Colonic mucosa (tissue), 4 donors: Measurements from ENCODE around the gene TRIM42. TPM values are rescaled to one million over a fixed set of nuclear protein-coding genes. Genes with fewer than 3 reads are reported as not detected.
A peak's percentile ranks its signal among the peaks of the same experiment; 100 is the strongest.

ENCODE experiments used
- DNase-seq: peaks from one replicate; pipeline ENCODE4 v3.0.0-alpha.2; 2020
- H3K27ac ChIP-seq: fragments of 200-600 bp; one replicate; pipeline ENCODE4 v1.8.0; 2021
- H3K27me3 ChIP-seq: fragments of 200-600 bp; one replicate; pipeline ENCODE4 v1.8.0; 2021
- H3K36me3 ChIP-seq: fragments of 200-600 bp; one replicate; pipeline ENCODE4 v1.8.0; 2021
- H3K4me1 ChIP-seq: fragments of 200-600 bp; one replicate; pipeline ENCODE4 v1.8.0; 2021; ENCODE audit warnings: mild to moderate bottlenecking
- H3K4me3 ChIP-seq: fragments of 200-600 bp; one replicate; pipeline ENCODE4 v1.8.0; 2021
- H3K9ac ChIP-seq, 2 donors: one replicate each; pipeline ENCODE4 v1.7.0; 2013; ENCODE audit warnings: control low read depth in 2 of 2, low read depth in 2 of 2, low read length in 2 of 2
- H3K9me3 ChIP-seq: fragments of 200-600 bp; one replicate; pipeline ENCODE4 v1.8.0; 2021
- intact Hi-C: fragments of 100-400 bp; cut with DNase I; formaldehyde crosslinking; loops from one replicate; pipeline ENCODE4 v1.14.1; 2022
- total RNA-seq, 2 donors: library from RNA; stranded (reverse); fragmentation: NEBNext Ultra II Directional in 1 of 2; extraction: Animal tissue kit (Norgen Biotek cat#: 25700) in 1 of 2; gene quantifications; one replicate each; pipeline ENCODE4 v1.2.1, GENCODE V29; 2021
- TF ChIP-seq, protein P1 (sequence below): fragments of 200-600 bp; IDR thresholded peaks from one replicate; pipeline ENCODE4 v1.8.0; 2022; ENCODE audit warnings: antibody characterized with exemption, mild to moderate bottlenecking
- donor health status: healthy.
- donor health status: DM: no; HTN: no; CAD: no.
- donor health status: DM: no; HTN: no; CAD: no.

Gene TRIM42
- total RNA-seq, 2 donors from 2014 or later = not detected

DNA sequence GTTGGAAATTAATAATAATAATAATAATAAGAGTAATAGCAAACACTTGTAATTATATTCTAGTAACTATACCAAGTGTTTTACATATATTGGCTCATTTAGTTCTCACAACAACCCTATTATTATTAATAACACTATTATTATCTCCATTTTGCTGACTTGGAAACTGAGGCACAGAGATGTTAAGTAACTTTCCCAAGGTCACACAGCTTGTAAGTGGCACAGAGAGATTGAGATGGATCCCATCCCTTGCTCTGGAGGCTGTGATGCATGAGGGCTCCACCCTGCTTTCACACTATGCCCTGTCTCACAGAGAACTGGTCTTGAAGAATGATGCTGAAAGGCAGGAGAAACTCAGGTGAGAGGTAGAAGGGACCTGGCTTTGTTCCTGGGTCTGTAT is 31.9 kb downstream of the TRIM42 start:
- Histone ChIP-seq H3K27me3 (no peaks in the 10 kb centered on the region), H3K4me1 (no peaks in the 10 kb centered on the region), H3K4me3 (no peak overlapping the region), H3K27ac (no peak overlapping the region), H3K9ac (no peak overlapping the region), H3K9me3 (no peaks in the 10 kb centered on the region), H3K36me3 (no peaks in the 10 kb centered on the region)
- intact Hi-C loops = no loop called here
- TF ChIP-seq, protein P1, sequence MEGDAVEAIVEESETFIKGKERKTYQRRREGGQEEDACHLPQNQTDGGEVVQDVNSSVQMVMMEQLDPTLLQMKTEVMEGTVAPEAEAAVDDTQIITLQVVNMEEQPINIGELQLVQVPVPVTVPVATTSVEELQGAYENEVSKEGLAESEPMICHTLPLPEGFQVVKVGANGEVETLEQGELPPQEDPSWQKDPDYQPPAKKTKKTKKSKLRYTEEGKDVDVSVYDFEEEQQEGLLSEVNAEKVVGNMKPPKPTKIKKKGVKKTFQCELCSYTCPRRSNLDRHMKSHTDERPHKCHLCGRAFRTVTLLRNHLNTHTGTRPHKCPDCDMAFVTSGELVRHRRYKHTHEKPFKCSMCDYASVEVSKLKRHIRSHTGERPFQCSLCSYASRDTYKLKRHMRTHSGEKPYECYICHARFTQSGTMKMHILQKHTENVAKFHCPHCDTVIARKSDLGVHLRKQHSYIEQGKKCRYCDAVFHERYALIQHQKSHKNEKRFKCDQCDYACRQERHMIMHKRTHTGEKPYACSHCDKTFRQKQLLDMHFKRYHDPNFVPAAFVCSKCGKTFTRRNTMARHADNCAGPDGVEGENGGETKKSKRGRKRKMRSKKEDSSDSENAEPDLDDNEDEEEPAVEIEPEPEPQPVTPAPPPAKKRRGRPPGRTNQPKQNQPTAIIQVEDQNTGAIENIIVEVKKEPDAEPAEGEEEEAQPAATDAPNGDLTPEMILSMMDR = no peak
- no peak for DNase-seq

GRCh38 chr3:140710711-140711389 is 33.0 kb downstream of the TRIM42 start:
- TF ChIP-seq, protein P1 = no peak
- H3K9ac ChIP-seq = no peak overlapping the region

GRCh38 chr3:140711390-140712035 is 33.6 kb downstream of the TRIM42 start:
- Histone ChIP-seq H3K36me3 (no peaks in the 10 kb centered on the region), H3K4me1 (no peaks in the 10 kb centered on the region), H3K9me3 (no peaks in the 10 kb centered on the region), H3K9ac (no peak overlapping the region), H3K4me3 (no peak overlapping the region), H3K27ac (no peak overlapping the region), H3K27me3 (no peaks in the 10 kb centered on the region)
- no peak for DNase-seq
- TF ChIP-seq, protein P1 = no peak
- intact Hi-C loops = no loop called here

More at GRCh38 chr3:140710711-140711389, 33.0 kb downstream of the TRIM42 start:
- H3K4me1 ChIP-seq = no peaks in the 10 kb centered on the region
- no peaks in the 10 kb centered on the region for H3K9me3 ChIP-seq
- intact Hi-C loops = no loop called here
- no peak for DNase-seq
- H3K4me3 ChIP-seq = no peak overlapping the region
- H3K27me3 ChIP-seq = no peaks in the 10 kb centered on the region
- no peak overlapping the region for H3K27ac ChIP-seq
- no peaks in the 10 kb centered on the region for H3K36me3 ChIP-seq

DNA sequence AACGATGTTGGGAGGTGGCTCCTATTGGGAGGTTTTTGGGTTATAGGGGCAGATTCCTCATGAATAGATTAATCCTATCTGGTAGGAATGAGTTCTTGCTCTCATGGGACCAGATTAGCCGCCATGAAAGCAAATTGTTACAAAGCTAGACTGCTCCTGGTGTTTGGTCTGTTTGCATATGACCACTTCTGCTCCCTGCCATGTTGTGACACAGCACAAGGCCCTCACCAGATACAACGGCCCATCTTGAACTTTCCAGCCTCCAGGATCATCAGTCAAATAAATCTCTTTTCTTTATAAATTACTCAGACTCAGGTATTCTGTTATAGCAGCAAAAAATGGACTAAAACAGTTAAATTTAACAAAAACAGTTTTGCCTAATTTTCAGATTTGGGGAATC is 34.4 kb downstream of the TRIM42 start:
- no peak overlapping the region for H3K4me3 ChIP-seq
- intact Hi-C loops = no loop called here
- no peaks in the 10 kb centered on the region for H3K36me3 ChIP-seq
- no peak for DNase-seq
- TF ChIP-seq, protein P1 = no peak
- no peaks in the 10 kb centered on the region for H3K9me3 ChIP-seq
- no peak overlapping the region for H3K27ac ChIP-seq
- no peaks in the 10 kb centered on the region for H3K4me1 ChIP-seq
- H3K27me3 ChIP-seq = no peaks in the 10 kb centered on the region
- no peak overlapping the region for H3K9ac ChIP-seq

- Histone ChIP-seq H3K36me3 (no peaks in the 10 kb centered on the region), H3K27me3 (no peaks in the 10 kb centered on the region), H3K4me1 (no peaks in the 10 kb centered on the region), H3K9me3 (no peaks in the 10 kb centered on the region), H3K9ac (no peak overlapping the region), H3K27ac (no peak overlapping the region), H3K4me3 (no peak overlapping the region)
- peak; percentile 43 for DNase-seq
- TF ChIP-seq, protein P1 = no peak
- intact Hi-C loops = no loop called here
Observed at GRCh38 chr3:140715035-140715434, 37.2 kb downstream of the TRIM42 start.
